HG02884 (cell line): Measurements from ENCODE around the gene EXOC2.

Source experiments
- ATAC-seq: cut with Tn5 transposase; IDR thresholded peaks from one replicate; pipeline ENCODE4 v1.9.1; 2021; ENCODE audit warnings: mild to moderate bottlenecking, moderate library complexity; ENCODE audit not compliant: unreplicated experiment

The EXOC2 gene

DNA sequence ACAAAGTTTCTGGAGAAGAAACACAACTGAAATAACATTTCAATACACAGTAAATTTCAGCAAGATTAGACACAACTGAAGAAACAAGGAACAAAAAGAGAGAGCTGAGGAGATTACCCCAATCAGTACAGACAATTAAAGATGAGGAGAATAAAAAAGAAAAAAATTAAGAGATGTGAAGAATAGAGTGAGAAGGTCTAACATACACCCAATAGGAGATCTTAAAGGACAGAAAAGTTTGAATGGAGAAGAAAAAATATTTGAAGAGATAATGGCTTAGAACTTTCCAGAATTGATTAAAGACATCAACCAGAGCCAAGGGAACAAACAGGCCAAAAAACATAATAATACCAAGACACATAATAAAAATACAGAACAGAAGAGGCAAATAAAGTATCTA lies 152.4 kb downstream of the EXOC2 start:
- no peak for ATAC-seq

DNA sequence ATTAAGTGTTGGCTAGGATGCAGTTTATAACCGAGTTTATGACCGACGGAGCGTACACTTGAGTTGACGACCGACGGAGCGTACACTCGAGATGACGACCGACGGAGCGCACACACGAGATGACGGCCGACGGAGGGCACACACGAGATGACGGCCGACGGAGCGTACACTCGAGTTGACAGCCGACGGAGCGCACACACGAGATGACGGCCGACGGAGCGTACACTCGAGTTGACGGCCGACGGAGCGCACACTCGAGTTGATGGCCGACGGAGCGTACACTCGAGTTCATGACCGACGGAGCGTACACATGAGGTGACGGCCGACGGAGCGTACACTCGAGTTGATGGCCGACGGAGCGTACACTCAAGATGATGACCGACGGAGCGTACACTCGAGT lies 155.8 kb downstream of the EXOC2 start:
- ATAC-seq: no peak

DNA sequence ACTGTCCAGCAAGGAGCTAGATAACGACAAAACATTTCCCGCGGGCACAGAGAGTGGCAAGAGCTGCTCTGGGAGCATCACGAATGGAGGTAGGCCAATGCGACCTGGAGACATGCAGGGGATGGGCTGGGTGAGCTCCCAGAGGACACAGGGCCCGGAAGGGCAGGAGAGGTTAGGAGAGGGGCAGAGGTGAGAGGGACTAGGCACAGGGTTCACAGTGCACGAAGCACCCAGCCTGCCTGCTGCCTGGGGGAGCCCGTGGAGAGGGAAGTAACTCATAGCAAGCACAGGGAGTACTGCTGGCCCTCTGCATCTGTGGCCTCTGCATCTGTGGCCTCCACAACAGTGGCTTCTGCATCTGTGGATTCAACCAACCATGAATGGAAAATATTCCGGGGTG lies 162.5 kb downstream of the EXOC2 start:
- ATAC-seq: no peak

DNA sequence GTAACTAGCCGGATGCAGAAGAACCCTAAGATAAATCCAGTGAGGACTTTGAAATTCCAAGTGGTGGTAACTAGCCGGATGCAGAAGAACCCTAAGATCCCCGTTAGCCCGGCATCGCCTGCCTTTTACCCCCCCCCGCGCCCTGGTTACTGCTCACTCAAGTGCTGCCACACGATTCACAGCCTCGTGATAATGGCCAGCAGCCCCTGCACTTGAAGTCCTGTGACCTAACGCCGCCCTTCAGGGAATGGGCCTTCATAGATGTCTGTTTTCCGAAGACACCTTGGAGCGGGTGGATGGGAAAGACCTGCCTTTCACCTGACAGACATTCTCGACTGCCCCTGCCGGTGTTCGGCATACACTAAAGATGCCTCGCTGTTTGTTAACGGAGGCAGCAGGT lies 163.9 kb downstream of the EXOC2 start:
- ATAC-seq: no peak

DNA sequence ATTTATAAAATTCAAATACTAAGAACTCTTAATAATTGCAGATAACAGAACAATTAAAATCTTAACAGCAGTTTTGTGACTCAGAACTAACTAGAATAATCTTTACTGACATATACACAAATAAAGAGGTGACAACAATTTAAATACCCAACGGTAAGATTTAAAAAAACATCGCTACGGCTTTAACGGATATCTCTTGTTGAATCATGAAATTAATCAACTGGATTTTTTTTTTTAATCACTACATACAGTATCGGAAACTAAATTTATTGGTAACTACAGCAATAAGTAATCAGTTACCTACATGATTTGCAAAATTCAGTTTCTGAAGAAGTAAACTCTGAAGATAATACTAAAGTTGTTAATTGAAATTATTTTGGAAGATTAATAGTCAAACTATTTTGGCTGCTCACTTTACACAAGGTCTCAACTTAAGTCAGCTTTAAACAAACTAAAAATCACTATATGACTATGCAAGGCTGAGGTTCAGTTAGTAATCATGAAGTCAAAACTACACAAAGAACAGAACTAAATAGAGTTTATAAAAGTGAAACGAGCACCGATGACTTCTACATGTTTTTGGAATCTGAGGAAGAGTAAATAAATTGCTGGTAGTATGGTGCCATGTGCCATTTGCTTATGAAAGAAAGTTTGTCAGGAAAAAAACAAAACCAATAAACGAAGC lies 164.8 kb downstream of the EXOC2 start:
- no peak for ATAC-seq

DNA sequence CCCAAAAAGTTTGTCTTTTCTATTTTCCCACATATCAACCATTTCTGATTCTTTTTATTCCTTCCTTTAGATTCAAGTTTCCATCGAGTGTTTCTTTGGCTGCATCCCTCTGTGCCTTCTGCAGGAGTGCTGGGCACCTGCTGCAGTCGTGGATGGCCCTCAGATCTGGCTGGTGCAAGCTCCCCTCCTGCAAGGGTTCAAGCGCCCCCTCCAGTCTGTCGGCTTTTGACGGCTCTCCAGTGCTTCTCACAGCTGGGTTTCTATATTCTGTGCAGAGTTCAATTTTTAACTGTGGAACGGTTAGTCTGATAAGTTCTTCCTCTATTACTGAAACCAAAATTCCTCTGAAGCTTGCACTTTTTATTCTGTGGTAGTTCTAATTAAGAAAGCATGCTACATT lies 168.1 kb downstream of the EXOC2 start:
- no peak for ATAC-seq

DNA sequence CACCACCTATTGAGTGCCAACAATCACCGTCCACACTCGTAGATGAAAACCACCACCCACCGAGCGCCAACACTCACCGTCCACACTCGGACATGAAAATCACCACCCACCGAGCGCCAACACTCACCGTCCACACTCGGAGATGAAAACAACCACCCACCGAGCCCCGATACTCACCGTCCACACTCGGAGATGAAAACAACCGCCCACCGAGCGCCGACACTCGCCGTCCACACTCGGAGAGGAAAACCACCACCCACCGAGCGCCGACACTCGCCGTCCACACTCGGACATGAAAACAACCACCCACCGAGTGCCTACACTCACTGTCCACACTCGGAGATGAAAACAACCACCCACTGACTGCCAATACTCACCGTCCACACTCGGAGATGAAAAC lies 172.1 kb downstream of the EXOC2 start:
- ATAC-seq: no peak

DNA sequence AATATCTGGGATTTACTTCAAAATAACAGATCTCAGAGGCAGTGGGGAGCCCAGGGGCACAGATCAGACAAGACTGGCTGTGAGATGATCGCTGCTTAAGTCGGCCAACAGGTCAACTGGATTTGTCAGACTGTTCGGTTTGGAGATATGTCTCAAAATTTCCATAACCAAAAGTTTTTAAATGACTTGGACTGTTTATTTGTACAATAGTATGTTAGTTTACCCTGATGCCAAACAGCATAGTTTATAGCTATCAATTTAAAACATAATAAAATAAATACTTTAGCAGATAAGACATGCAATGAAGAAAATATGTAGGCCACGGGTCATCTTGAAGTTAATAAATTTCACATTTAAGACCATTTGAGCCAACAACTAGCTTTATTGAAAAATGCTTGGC lies 174.7 kb downstream of the EXOC2 start:
- no peak for ATAC-seq

DNA sequence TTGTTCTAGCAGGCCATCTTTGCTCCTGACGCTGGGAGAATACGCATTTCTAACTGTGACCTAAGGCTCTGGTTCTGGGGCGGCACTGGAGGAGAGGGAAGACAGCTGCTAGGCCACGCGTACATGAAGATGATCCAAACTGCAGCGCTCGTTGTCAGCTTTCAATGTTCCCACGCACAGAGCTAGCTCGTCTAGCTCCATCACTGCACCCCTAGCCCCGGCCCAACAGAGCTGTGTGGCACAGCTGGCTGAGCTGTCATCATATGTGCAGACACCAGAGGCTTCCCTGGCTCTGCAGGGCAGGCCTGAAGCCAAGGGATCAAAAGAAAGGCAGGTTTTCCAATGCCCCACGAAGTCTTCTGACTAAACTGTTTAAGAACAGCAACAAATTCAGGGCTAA lies 176.7 kb downstream of the EXOC2 start:
- ATAC-seq: no peak

DNA sequence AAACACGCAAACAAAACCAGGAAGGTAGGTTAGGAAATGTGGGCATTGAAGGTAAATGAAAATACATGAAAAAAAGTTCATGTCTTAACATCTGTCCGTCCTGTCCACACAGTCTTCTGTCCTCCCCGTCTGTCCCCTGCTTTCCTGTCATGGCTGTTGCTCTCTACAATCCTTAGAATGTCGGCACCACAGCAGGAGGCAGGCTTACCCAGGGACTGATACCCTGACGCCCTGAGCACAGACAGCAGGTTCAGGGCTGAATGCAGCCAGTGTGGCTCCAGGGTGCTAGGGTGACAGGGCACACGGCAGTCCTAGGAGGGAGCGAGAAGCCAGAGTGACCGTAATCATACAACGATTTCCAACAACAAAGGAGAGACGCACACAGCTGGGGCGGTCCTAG lies 177.7 kb downstream of the EXOC2 start:
- no peak for ATAC-seq

DNA sequence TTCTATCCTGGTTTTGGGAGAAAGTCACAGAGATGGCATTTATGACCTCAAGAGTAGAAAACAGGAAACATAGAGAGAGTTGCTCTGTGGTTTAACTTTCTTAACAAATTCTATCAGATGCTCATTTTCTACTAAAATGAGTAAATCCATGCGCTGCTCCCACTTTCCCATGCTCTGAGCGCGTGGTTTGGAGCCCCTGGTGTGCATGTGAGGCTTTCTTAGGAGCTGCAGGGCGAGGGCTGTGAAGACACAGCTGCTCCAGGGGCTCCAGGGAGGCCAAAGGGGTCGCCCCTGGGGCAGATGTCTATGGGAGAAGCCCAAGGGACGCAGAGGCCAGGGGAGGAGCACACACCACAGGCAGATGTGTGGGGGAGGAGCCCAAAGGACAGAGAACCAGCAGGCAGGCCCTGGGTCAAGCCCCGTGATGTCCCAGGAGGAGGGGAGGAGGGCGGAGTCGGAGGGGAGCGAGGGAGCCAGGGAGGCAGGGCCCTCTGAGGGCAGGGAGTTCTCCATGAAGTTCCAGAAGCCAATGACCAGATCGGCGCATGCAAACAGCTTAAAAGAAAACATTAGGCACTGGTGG lies 178.5 kb downstream of the EXOC2 start:
- ATAC-seq: no peak

DNA sequence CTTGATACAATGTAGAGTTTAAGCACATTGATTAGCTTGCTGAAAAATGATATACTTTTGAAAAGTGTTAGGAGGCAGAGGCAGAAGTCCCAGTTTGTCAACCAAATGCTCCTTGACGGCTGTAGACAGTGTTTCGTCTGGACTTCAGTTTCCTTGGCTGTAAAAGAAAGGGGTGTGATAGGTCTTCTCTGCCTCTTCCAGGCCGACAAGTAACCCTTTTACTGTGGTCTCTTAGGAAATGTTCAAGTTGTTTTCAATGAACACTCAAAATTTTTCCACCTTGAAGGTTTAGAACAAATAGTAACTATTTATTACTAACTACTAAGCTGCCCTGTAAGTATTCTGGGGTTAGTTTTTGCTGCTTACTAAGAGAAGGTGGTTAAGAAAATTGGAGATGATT lies 179.0 kb downstream of the EXOC2 start:
- ATAC-seq: no peak

DNA sequence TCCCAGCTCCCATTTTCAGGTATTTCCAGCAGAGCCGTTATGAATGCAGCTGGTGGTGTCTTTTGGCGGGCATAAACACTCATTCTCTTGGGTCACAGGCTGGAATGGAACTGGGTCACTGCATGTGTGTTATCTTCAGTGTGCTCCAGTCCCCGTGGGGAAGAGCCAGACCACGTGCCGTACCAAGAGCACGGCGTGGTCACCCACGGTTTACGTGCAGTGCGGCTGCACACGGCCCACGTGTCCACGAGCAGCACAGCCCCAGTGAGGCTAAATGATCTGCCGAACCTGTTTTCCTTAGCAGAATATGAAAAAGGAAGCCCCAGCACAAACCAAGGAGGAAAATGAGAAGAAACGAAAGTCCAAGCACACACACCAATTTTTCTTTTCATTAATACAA lies 179.9 kb downstream of the EXOC2 start:
- no peak for ATAC-seq

DNA sequence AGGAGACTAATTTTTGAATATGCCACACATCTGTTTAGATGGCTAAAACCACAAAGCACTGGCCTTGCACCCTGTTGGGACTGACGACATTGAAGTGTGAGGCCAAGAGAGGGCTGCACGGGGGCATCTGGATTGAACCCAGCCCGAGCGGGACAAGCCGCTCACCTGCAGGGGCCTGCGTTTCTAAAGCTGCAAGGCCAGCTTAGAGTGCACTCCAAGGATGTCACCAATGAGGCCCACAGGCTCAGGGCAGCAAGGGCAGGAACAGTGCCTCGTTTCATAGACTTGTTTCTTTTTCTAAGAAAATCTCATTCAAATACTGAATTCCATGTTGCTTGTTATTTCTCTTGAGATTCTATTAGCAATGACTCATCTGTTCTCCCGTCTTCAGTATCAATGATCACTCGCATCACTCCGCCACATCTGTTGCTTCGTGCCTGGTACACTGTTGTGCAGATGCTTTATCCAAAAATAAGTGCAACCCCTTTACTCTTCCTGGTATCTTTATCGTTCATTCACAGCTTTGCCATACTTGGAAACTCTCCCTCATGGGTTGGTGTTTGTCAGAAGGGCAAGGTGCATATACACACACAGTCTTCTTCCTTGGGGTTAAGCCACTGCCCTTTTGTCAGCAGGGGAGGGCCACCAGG lies 181.3 kb downstream of the EXOC2 start:
- no peak for ATAC-seq

DNA sequence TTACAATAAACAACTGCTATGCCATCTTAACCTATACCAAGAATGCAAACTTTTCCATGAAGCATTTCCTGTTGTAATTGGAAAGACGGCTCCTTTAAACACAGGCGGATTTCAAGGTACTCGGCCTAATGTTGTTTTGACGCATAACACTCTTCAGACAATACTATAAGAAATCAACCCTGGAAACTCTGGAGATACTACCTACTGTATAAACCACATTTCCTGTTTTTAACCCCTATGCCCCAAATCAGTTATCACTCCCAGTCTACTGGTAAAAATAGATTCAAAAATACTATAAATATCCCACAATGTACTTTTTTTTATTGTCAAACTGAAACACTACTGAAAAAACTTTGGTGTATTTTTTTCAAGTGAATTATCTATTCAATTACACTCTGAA lies 183.3 kb downstream of the EXOC2 start:
- ATAC-seq: no peak

DNA sequence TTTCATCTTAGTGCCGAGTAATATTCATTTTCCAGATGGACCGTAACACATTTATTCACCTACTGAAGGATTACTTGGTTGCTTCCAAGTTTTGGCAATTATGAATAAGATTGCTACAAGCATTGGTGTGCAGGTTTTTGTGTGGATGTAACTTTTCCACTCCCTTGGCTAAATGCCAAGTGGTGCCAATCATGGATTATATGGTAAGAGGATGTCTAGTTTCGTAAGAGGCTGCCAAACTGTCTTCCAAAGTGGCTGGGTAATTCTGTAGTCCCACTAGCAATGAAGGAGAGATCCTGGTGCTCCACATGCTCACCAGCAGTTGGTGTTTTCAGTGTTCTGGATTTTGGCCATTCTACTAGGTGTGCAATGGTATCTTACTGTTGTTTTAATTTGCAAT lies 184.3 kb downstream of the EXOC2 start:
- ATAC-seq: no peak

DNA sequence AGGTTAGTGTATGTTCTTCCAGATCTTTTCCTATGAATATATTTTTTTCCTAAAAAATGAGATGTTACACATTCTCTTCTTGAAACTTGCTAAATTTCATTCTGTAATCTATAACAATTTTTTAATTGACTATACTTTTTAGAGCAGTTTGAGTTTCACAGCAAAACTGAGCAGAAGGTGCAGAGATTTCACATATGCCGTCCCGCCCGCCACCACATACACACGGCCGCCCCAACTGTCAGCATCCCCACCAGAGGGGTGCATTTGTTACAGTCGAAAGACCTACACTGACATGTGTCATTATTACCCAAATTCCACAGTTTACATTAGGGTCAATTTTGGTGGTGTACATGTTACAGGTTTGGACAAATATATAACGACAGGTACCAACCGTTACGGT lies 184.9 kb downstream of the EXOC2 start:
- ATAC-seq: no peak

DNA sequence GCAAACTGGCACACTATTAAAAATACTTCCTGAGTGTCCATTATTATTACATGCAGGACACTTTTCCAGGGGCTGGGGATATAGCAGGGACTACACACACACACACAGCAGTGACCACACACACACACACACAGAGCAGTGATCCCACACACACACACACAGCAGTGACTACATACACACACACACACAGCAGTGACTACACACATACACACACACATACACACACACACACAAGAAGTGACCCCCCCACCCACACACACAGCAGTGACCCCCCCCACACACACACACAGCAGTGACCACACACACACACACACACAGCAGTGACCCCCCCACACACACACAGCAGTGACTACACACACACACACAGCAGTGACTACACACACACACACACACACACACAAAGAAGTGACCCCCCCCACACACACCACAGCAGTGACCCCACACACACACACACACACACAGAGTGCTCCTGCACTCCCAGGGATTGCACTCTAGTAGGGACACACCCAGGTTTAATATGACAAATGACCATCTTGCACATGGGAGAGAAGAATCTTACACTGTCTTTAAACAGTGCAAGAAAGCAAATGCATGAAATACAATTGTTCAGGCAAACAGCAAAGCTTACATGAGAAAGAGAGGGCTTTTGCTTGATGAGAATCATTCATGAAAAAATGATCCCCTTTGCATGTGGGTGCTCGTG lies 185.9 kb downstream of the EXOC2 start:
- no peak for ATAC-seq

DNA sequence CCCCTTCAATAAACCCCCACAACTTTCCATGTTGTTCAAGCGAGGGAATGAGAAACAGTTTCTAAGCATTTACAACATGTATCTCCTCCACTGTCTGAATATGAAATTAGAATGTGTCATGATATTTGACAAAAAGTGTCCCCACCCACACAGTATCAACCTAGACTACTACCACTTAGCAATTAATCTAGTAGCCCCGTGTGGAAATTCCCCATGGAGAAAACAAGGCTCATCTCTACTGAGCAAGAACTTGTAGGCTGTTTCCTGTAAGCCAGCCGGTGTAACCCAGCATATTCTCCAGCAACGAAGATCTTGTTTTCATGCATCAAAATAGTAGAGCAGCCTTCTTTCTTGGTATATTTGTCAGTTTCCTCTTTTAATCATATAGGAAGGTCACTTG lies 186.4 kb downstream of the EXOC2 start:
- peak; percentile 44 for ATAC-seq

DNA sequence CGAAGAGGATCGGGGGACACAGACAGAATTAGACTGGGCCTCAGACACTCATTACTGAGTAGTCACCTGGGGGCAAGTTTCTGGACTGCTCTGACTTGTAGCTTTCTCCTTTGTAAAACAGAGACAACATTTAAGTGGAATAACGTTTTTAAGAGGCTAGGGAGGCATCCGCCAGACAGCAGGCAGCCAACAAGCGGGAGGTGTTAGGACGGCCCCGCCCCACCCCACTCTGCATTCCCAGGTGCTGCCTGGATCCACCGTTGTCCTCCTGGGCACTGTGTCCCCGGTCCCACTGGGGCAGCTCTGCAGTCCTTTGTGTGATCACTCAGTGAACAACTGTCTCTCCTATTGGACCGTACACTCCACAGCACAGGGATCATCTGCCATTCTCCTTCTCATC lies 187.6 kb downstream of the EXOC2 start:
- ATAC-seq: no peak

DNA sequence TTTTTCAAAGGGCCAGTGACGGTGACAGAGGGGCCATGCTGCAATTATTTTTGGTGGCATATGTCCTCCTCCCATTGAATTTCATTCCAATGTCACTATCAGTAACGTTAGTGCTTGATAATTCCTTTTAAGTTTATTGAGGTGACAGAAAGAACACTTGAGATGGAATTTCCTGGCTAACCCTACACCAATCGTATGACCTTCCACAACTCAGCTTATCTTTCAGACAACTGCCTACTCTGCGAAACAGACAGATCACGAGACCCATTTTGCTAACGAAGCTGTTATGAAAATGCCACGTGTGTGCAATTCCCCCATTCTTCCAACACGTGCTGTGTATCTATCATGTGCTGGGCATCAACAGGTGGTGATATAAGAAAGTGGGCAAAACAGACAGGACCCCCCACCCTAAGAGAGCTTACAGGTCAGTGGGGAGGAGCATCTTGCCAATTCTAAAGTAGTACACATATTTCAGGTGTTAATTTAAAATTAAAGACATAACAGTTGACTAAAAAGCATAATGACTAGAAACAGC lies 188.4 kb downstream of the EXOC2 start:
- no peak for ATAC-seq
